ENCODE results near the gene CAPN5. TPM values are rescaled to one million over a fixed set of nuclear protein-coding genes. Genes with fewer than 3 reads are reported as not detected.
"Not testable (repeated sequence)": the region's sequence is repeated elsewhere in the genome, so short reads cannot be mapped to it uniquely, and the experiment has no call there.

The CAPN5 gene
- total RNA-seq, 3 donors from 2014 or later = 0.29 to 0.68 (median 0.53) TPM

- H3K9me3 Mint-ChIP-seq = no peaks in the 10 kb centered on the region
- no peaks in the 10 kb centered on the region for H3K36me3 Mint-ChIP-seq (ENCODE audit: insufficient read depth)
- ATAC-seq = no peak
- DNase-seq = no peak
- H3K4me1 Mint-ChIP-seq (ENCODE audit: low read depth) = peaks cover 7% of the 10 kb centered on the region
- no peak overlapping the region for H3K4me3 Mint-ChIP-seq
- H3K27me3 Mint-ChIP-seq (ENCODE audit: low read depth) = no peaks in the 10 kb centered on the region
Measured at GRCh38 chr11:77051511-77051910, 15.3 kb upstream of the CAPN5 start.

- ATAC-seq (no peak), DNase-seq (no peak)
- Mint-ChIP-seq H3K27me3 (ENCODE audit: low read depth) (no peaks in the 10 kb centered on the region), H3K9me3 (peaks cover 4% of the 10 kb centered on the region), H3K36me3 (ENCODE audit: insufficient read depth) (no peaks in the 10 kb centered on the region), H3K4me3 (no peak overlapping the region), H3K4me1 (ENCODE audit: low read depth) (no peaks in the 10 kb centered on the region)
Measured at GRCh38 chr11:77052518-77052917, 14.3 kb upstream of the CAPN5 start.

- Mint-ChIP-seq H3K9me3 (peaks cover 4% of the 10 kb centered on the region), H3K4me3 (no peak overlapping the region), H3K27me3 (ENCODE audit: low read depth) (no peaks in the 10 kb centered on the region), H3K4me1 (ENCODE audit: low read depth) (no peaks in the 10 kb centered on the region), H3K36me3 (ENCODE audit: insufficient read depth) (no peaks in the 10 kb centered on the region)
- ATAC-seq = no peak
- DNase-seq = no peak
Measured at GRCh38 chr11:77053217-77054015, 13.4 kb upstream of the CAPN5 start.

- Mint-ChIP-seq H3K27me3 (ENCODE audit: low read depth) (no peaks in the 10 kb centered on the region), H3K36me3 (ENCODE audit: insufficient read depth) (no peaks in the 10 kb centered on the region), H3K4me1 (ENCODE audit: low read depth) (no peaks in the 10 kb centered on the region), H3K4me3 (no peak overlapping the region), H3K9me3 (peaks cover 4% of the 10 kb centered on the region)
- DNase-seq (no peak), ATAC-seq (no peak)
Measured at GRCh38 chr11:77054084-77054483, 12.7 kb upstream of the CAPN5 start.

GRCh38 chr11:77055101-77055561 lies 11.6 kb upstream of the CAPN5 start:
- peaks cover 4% of the 10 kb centered on the region for H3K9me3 Mint-ChIP-seq
- DNase-seq (no peak), ATAC-seq (no peak)
- no peak overlapping the region for H3K4me3 Mint-ChIP-seq
- no peaks in the 10 kb centered on the region for H3K4me1 Mint-ChIP-seq (ENCODE audit: low read depth)
- H3K36me3 Mint-ChIP-seq (ENCODE audit: insufficient read depth) = no peaks in the 10 kb centered on the region
- no peaks in the 10 kb centered on the region for H3K27me3 Mint-ChIP-seq (ENCODE audit: low read depth)

GRCh38 chr11:77055913-77056312 lies 10.9 kb upstream of the CAPN5 start:
- DNase-seq = no peak
- H3K27me3 Mint-ChIP-seq (ENCODE audit: low read depth) = no peaks in the 10 kb centered on the region
- H3K4me1 Mint-ChIP-seq (ENCODE audit: low read depth) = no peaks in the 10 kb centered on the region
- H3K36me3 Mint-ChIP-seq (ENCODE audit: insufficient read depth) = no peaks in the 10 kb centered on the region
- H3K9me3 Mint-ChIP-seq = peaks cover 4% of the 10 kb centered on the region
- no peak overlapping the region for H3K4me3 Mint-ChIP-seq
- ATAC-seq = no peak

- no peak overlapping the region for H3K4me3 Mint-ChIP-seq
- ATAC-seq = no peak
- H3K36me3 Mint-ChIP-seq (ENCODE audit: insufficient read depth) = no peaks in the 10 kb centered on the region
- H3K9me3 Mint-ChIP-seq = peaks cover 8% of the 10 kb centered on the region
- no peaks in the 10 kb centered on the region for H3K27me3 Mint-ChIP-seq (ENCODE audit: low read depth)
- DNase-seq = no peak
- H3K4me1 Mint-ChIP-seq (ENCODE audit: low read depth) = no peaks in the 10 kb centered on the region
Measured at GRCh38 chr11:77056814-77057402, 9.9 kb upstream of the CAPN5 start.

GRCh38 chr11:77057938-77058474 lies 8.8 kb upstream of the CAPN5 start:
- no peaks in the 10 kb centered on the region for H3K4me1 Mint-ChIP-seq (ENCODE audit: low read depth)
- H3K9me3 Mint-ChIP-seq = peaks cover 8% of the 10 kb centered on the region
- ATAC-seq = no peak

GRCh38 chr11:77058900-77059299 lies 7.9 kb upstream of the CAPN5 start:
- Mint-ChIP-seq H3K9me3 (peaks cover 8% of the 10 kb centered on the region), H3K4me1 (ENCODE audit: low read depth) (no peaks in the 10 kb centered on the region), H3K36me3 (ENCODE audit: insufficient read depth) (no peaks in the 10 kb centered on the region), H3K27me3 (ENCODE audit: low read depth) (no peaks in the 10 kb centered on the region), H3K4me3 (no peak overlapping the region)
- DNase-seq (no peak), ATAC-seq (no peak)

More at GRCh38 chr11:77057938-77058474, 8.8 kb upstream of the CAPN5 start:
- DNase-seq = no peak
- Mint-ChIP-seq H3K27me3 (ENCODE audit: low read depth) (no peaks in the 10 kb centered on the region), H3K4me3 (no peak overlapping the region), H3K36me3 (ENCODE audit: insufficient read depth) (no peaks in the 10 kb centered on the region)

- no peak for ATAC-seq
Measured at GRCh38 chr11:77059806-77060205, 7.0 kb upstream of the CAPN5 start.

GRCh38 chr11:77060234-77060633 lies 6.5 kb upstream of the CAPN5 start:
- no peak overlapping the region for H3K4me3 Mint-ChIP-seq
- no peak for ATAC-seq

More at GRCh38 chr11:77059806-77060205, 7.0 kb upstream of the CAPN5 start:
- Mint-ChIP-seq H3K4me1 (ENCODE audit: low read depth) (no peaks in the 10 kb centered on the region), H3K27me3 (ENCODE audit: low read depth) (no peaks in the 10 kb centered on the region), H3K36me3 (ENCODE audit: insufficient read depth) (no peaks in the 10 kb centered on the region), H3K9me3 (peaks cover 8% of the 10 kb centered on the region), H3K4me3 (no peak overlapping the region)
- no peak for DNase-seq

GRCh38 chr11:77061258-77061657 lies 5.5 kb upstream of the CAPN5 start:
- H3K36me3 Mint-ChIP-seq (ENCODE audit: insufficient read depth); H3K4me1 Mint-ChIP-seq (ENCODE audit: low read depth); H3K27me3 Mint-ChIP-seq (ENCODE audit: low read depth); H3K9me3 Mint-ChIP-seq; ATAC-seq; DNase-seq; H3K4me3 Mint-ChIP-seq: not testable (repeated sequence)

More at GRCh38 chr11:77060234-77060633, 6.5 kb upstream of the CAPN5 start:
- no peaks in the 10 kb centered on the region for H3K4me1 Mint-ChIP-seq (ENCODE audit: low read depth)
- no peaks in the 10 kb centered on the region for H3K36me3 Mint-ChIP-seq (ENCODE audit: insufficient read depth)
- H3K9me3 Mint-ChIP-seq = peaks cover 8% of the 10 kb centered on the region
- no peak for DNase-seq
- H3K27me3 Mint-ChIP-seq (ENCODE audit: low read depth) = no peaks in the 10 kb centered on the region

GRCh38 chr11:77062924-77063323 lies 3.8 kb upstream of the CAPN5 start:
- ATAC-seq = no peak
- Mint-ChIP-seq H3K9me3 (peaks cover 3% of the 10 kb centered on the region), H3K4me1 (ENCODE audit: low read depth) (peaks cover 6% of the 10 kb centered on the region), H3K36me3 (ENCODE audit: insufficient read depth) (no peaks in the 10 kb centered on the region), H3K27me3 (ENCODE audit: low read depth) (no peaks in the 10 kb centered on the region), H3K4me3 (no peak overlapping the region)
- no peak for DNase-seq

GRCh38 chr11:77063407-77063806 lies 3.4 kb upstream of the CAPN5 start:
- ATAC-seq = no peak
- H3K27me3 Mint-ChIP-seq (ENCODE audit: low read depth) = no peaks in the 10 kb centered on the region
- no peaks in the 10 kb centered on the region for H3K36me3 Mint-ChIP-seq (ENCODE audit: insufficient read depth)
- no peak for DNase-seq
- H3K4me1 Mint-ChIP-seq (ENCODE audit: low read depth) = peaks cover 6% of the 10 kb centered on the region
- peaks cover 3% of the 10 kb centered on the region for H3K9me3 Mint-ChIP-seq
- no peak overlapping the region for H3K4me3 Mint-ChIP-seq

- peaks cover 6% of the 10 kb centered on the region for H3K4me1 Mint-ChIP-seq (ENCODE audit: low read depth)
- H3K27me3 Mint-ChIP-seq (ENCODE audit: low read depth) = no peaks in the 10 kb centered on the region
- DNase-seq (no peak), ATAC-seq (no peak)
- no peaks in the 10 kb centered on the region for H3K36me3 Mint-ChIP-seq (ENCODE audit: insufficient read depth)
- peaks cover 3% of the 10 kb centered on the region for H3K9me3 Mint-ChIP-seq
- H3K4me3 Mint-ChIP-seq = no peak overlapping the region
Measured at GRCh38 chr11:77063861-77064260, 2.9 kb upstream of the CAPN5 start.
